ENCODE measurements around the gene TUBGCP3.
"Not testable (repeated sequence)": the region's sequence is repeated elsewhere in the genome, so short reads cannot be mapped to it uniquely, and the experiment has no call there.

TUBGCP3 gene

GRCh38 chr13:112489199-112489598 is 98.8 kb downstream of the TUBGCP3 start:
- no peak overlapping the region for H3K4me3 ChIP-seq (ENCODE audit: low read depth, low read length)
- TF ChIP-seq CTCF (IDR thresholded peaks at IDR 0.05; ENCODE audit: borderline replicate concordance, insufficient read depth, low read depth, low read length): no peak

GRCh38 chr13:112488343-112489050 is 99.5 kb downstream of the TUBGCP3 start:
- H3K4me3 ChIP-seq (ENCODE audit: low read depth, low read length): not testable (repeated sequence)

GRCh38 chr13:112487127-112487517 is 100.8 kb downstream of the TUBGCP3 start:
- no peak for TF ChIP-seq CTCF (IDR thresholded peaks at IDR 0.05; ENCODE audit: borderline replicate concordance, insufficient read depth, low read depth, low read length)
- H3K4me3 ChIP-seq (ENCODE audit: low read depth, low read length): no peak overlapping the region

- TF ChIP-seq CTCF (IDR thresholded peaks at IDR 0.05; ENCODE audit: borderline replicate concordance, insufficient read depth, low read depth, low read length): no peak
- no peak overlapping the region for H3K4me3 ChIP-seq (ENCODE audit: low read depth, low read length)
These were observed 101.4 kb downstream of the TUBGCP3 start for GRCh38 chr13:112486386-112487126.

- not testable (repeated sequence) for H3K4me3 ChIP-seq (ENCODE audit: low read depth, low read length)
These were observed 102.1 kb downstream of the TUBGCP3 start for GRCh38 chr13:112485814-112486213.

GRCh38 chr13:112483299-112483698 is 104.7 kb downstream of the TUBGCP3 start:
- no peak overlapping the region for H3K4me3 ChIP-seq (ENCODE audit: low read depth, low read length)
- TF ChIP-seq CTCF (IDR thresholded peaks at IDR 0.05; ENCODE audit: borderline replicate concordance, insufficient read depth, low read depth, low read length): no peak

- H3K4me3 ChIP-seq (ENCODE audit: low read depth, low read length): no peak overlapping the region
- no peak for TF ChIP-seq CTCF (IDR thresholded peaks at IDR 0.05; ENCODE audit: borderline replicate concordance, insufficient read depth, low read depth, low read length)
These were observed 106.5 kb downstream of the TUBGCP3 start for GRCh38 chr13:112481458-112481857.

GRCh38 chr13:112479389-112479788 is 108.6 kb downstream of the TUBGCP3 start:
- no peak for TF ChIP-seq CTCF (IDR thresholded peaks at IDR 0.05; ENCODE audit: borderline replicate concordance, insufficient read depth, low read depth, low read length)

More at GRCh38 chr13:112479389-112479788, 108.6 kb downstream of the TUBGCP3 start:
- H3K4me3 ChIP-seq (ENCODE audit: low read depth, low read length): no peak overlapping the region

Data from GM12875 (cell line).